ENCODE results near the gene SERPINA10.

- TF ChIP-seq CTCF (IDR thresholded peaks at IDR 0.05) (no peak), POLR2A (IDR thresholded peaks at IDR 0.05) (no peak)
Measured at GRCh38 chr14:94320243-94320642, 27.2 kb upstream of the SERPINA10 start.
